CD4-positive, alpha-beta T cell treated with Interleukin-17A for 4 hours (primary cell): ENCODE measurements around the gene LNPEP.
"Not testable (repeated sequence)": the region's sequence is repeated elsewhere in the genome, so short reads cannot be mapped to it uniquely, and the experiment has no call there.

Source experiments
- DNase-seq: peaks from one replicate; pipeline ENCODE4 v3.0.0-alpha.2; 2020; ENCODE audit warnings: mixed read lengths

Gene LNPEP

DNA sequence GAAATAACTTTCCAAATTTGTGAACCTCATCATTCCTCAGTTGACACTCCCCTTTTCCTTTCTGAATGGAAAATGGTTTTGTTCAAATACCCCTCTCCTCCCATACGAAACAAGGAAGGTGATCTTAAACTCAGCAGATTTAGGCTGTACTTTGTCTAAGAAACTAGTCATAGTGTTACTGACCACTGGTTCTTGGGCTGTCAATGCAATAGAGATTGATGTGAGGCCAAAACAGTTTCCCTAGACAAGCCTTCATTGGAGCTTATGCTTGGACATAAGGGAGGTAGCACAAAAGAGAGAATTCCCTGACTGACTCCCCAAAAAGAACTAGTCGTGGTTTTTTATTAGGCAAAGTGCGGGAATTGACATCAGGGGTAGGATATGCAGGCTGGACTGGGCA, 5.3 kb upstream of the LNPEP start:
- DNase-seq: no peak

DNA sequence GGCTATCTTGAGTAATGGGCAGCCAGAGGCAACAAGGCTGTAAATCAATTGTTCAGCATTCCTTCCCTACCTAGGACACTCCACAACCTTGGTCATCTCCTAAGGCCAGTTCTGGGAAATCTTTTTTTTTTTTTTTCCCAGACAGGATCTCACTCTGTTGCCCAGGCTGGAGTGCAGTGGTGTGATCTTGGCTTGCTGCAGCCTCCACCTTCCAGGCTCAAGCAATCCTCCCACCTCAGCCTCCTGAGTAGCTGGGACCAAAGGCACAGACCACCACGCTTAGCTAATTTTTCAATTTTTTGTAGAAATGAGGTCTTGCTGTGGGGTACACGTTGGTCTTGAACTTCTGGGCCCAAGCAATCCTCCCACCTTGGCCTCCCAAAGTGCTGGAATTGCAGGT, 4.8 kb upstream of the LNPEP start:
- DNase-seq: not testable (repeated sequence)

GRCh38 chr5:96931605-96932004, 4.3 kb upstream of the LNPEP start:
- no peak for DNase-seq

DNA sequence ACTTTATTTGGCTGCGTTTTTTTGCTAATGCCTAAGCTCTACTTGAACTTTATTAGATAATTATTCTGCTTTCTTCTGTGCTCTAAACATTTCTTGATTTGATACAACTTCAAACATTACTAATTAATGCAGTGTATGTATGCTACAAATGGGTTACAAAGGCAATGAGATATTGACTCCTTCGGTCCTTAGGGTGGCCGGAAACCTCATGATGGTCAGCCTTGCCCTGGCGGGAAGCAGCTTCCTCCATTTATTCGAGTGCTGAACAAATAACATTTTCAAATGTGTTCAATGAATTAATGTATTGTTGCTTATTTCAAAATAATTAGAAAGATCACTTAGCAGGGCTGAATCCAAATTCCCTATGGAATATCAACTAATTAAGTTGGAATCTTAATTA, 3.9 kb upstream of the LNPEP start:
- no peak for DNase-seq

DNA sequence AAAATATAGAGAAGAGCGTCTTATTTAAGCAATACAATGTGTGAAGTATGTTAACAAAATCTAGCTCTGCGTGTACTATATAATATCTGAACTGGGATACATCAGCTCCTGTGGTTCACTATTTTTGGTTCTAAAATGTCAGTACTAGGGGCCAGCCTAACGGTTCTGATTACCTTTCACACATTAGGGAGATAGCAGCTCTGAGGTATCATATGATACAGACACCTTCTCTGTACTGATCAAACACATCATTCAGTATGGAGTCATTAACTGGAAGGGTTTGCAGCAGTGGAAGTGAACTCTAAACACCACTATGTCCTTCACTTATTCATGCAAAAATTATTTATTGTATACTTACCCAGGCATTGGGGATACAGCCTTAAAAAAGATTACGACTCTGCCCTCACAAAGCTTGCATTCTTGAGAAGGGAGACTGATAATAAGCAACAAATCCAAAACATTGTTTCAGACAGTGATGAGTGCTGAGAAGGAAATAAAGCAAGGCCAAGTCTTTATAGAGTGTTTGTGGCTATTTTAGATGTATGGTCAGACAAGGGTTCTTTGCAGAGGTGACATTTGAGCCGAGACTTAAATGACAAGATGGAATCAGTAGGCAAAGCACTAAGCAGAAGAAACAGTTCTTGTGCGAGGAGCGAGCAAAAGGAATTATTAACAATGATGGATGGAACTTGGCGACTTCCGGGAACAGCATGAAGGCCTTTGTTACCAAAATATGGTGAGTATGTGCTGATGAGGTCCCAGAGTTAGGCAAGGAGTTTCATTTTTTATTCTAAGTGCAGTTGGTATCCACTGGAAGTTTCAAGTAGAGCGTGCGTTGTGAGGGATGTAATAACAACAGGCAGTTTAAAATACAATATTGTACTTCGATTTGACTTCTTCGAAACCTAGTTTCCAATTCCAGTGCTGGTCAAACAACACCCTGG, 1.8 kb upstream of the LNPEP start:
- peak; percentile 31 for DNase-seq

- DNase-seq: peak; percentile 94
These were observed 947 bp upstream of the LNPEP start for GRCh38 chr5:96934708-96935558.

GRCh38 chr5:96936431-96937320, 796 bp downstream of the LNPEP start:
- DNase-seq: peak; percentile 66

DNA sequence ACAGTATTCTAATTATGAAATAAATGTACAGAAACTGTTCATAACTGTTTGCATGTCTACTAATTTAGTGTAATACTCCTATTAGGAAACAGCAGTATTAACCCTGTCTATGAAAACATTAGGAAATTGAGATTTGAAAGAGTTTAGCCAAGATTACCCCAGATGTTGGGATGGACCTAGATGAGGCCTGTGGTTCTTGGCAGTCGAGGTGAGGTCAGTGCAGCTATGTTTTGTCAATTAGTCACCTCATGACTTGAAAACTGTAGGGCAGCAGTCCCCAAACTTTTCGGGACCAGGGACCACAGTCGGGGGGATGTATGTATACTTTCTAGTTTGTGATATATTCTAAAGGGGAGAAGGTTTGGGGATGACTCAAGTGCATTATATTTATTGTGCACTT, 4.7 kb downstream of the LNPEP start:
- DNase-seq: no peak

- no peak for DNase-seq
These were observed 5.3 kb downstream of the LNPEP start for GRCh38 chr5:96941140-96941539.

- peak; percentile 40 for DNase-seq
These were observed 6.2 kb downstream of the LNPEP start for GRCh38 chr5:96942078-96942477.

- DNase-seq: no peak
These were observed 7.0 kb downstream of the LNPEP start for GRCh38 chr5:96942911-96943310.

GRCh38 chr5:96943799-96944198, 7.9 kb downstream of the LNPEP start:
- no peak for DNase-seq

GRCh38 chr5:96945144-96945897, 9.4 kb downstream of the LNPEP start:
- DNase-seq: no peak

GRCh38 chr5:96946381-96946780, 10.5 kb downstream of the LNPEP start:
- DNase-seq: no peak

DNA sequence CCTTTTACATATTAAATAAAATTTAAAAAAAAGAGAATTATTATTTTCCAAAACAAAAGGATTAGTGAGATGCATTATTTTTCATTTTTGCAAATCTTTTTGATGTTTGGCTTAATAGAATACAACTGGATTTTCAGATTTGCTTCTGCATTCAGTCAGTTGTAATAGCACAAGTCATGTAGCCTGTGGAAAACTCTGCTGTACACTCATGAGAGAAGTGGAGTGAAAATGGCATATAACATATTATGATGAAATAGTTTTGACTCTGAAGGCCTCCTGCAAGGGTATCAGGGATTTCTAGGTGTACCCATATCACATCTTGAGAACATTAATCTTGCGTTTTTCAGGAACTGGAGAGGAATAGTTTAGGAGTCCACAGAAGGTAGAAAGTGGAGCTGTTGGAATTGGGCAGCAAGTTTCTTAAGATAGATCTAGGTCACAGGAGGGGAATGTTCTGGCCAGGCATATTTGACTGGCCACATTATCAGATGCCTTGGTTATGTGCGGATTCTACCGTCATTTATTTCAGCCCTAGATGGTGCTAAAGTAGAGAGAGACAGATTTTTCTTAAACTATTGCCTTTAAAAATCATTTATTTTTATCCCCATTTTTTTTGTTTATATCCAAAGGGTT, 16.4 kb downstream of the LNPEP start:
- DNase-seq: no peak

DNA sequence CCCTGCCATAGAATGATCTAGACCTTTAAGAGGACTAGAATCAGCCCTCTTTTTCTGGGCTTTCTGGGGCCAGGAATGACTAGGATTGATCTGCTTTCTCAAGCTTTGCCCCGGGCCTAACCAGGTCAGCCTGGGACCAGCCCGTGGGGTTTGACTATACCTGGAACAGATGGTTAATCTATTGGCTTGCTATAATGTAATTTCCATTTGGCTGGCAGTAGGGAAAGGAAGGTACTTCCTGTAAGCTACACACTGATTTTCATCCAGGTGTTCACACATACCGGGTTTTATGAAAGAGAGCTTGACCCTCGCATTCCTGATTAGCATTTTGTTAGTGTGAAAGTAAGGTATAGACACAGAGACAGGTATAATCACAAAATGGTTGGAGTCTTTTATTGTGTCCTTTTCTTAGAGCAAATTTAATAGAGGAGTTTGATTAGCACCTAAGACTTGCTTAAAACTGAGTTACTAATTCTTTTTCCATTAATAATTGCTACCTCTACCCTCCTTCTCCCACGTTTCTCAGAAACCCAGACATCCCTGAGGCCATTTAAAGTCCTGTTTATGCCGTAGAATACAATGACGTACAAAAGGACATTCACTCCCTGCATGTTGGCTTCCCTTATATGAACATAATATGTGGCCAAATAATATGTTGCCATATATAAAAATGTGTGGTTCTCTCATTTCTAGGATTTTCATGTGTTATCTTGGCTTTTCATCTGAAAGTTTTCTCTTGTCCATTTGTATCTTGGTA, 17.3 kb downstream of the LNPEP start:
- no peak for DNase-seq

GRCh38 chr5:96957254-96958049, 21.6 kb downstream of the LNPEP start:
- no peak for DNase-seq

GRCh38 chr5:96958977-96959376, 23.1 kb downstream of the LNPEP start:
- no peak for DNase-seq

- no peak for DNase-seq
These were observed 25.2 kb downstream of the LNPEP start for GRCh38 chr5:96961053-96961452.

GRCh38 chr5:96962540-96962991, 26.7 kb downstream of the LNPEP start:
- peak; percentile 32 for DNase-seq
